ENCODE data around the gene ATF7IP2. TPM values are rescaled to one million over a fixed set of nuclear protein-coding genes. Genes with fewer than 3 reads are reported as not detected.
"Not testable (repeated sequence)": the region's sequence is repeated elsewhere in the genome, so short reads cannot be mapped to it uniquely, and the experiment has no call there.

ATF7IP2 gene
- total and polyA plus RNA-seq, 2 donors (not counting 3 experiments of a cell fraction or from before 2014, with no cell fraction given), result 9.7 to 14.6 TPM

- H3K9me3 ChIP-seq (replicated peaks; ENCODE audit: control insufficient read depth, insufficient read depth, low read length), result no peaks in the 10 kb centered on the region
- no peak overlapping the region for H3K4me2 ChIP-seq (ENCODE audit: insufficient read depth, low read length)
- dilution Hi-C loops (cut with MboI; ENCODE audit: extremely low pct_ligation_motif_present, low sequenced_read_pairs) (no loop called here), intact Hi-C loops (cut with micrococcal nuclease) (no loop called here)
- H3K79me2 ChIP-seq (ENCODE audit: control insufficient read depth, insufficient read depth, low read length), result no peaks in the 10 kb centered on the region
- ChIA-PET POLR2A (no interaction called here), CTCF (no interaction called here)
- TF ChIP-seq GATA2 (IDR thresholded peaks at IDR 0.05; ENCODE audit: insufficient read depth, insufficient read length, low read depth, low read length) (no peak), CTCF (IDR thresholded peaks at IDR 0.05; ENCODE audit: extremely low read depth in 1 of 2, insufficient read depth in 1 of 2, low read depth in 1 of 2, low read length in 2 of 2) (no peak), MYC (IDR thresholded peaks at IDR 0.05; ENCODE audit: low read depth, low read length) (no peak), JUN (IDR thresholded peaks at IDR 0.05; ENCODE audit: borderline replicate concordance, insufficient read depth, insufficient read length, low read depth) (no peak), POLR2A (IDR thresholded peaks at IDR 0.05; ENCODE audit: low read depth, low read length) (no peak), MAX (IDR thresholded peaks at IDR 0.05; ENCODE audit: insufficient read depth, insufficient read length) (no peak)
- H3K27ac ChIP-seq (ENCODE audit: insufficient read depth, low read depth, low read length), result no peak overlapping the region
- no peak overlapping the region for H3K9ac ChIP-seq (replicated peaks; ENCODE audit: extremely low read depth, insufficient read depth, low read length)
- no peaks in the 10 kb centered on the region for H4K20me1 ChIP-seq (replicated peaks; ENCODE audit: control insufficient read depth, extremely low read depth, insufficient read depth, low read length)
- no peaks in the 10 kb centered on the region for H3K36me3 ChIP-seq (ENCODE audit: control insufficient read depth in 2 of 2, extremely low read depth in 1 of 2, insufficient read depth in 2 of 2, low read length in 2 of 2)
- H3K4me3 ChIP-seq (replicated peaks in 1 of 3; ENCODE audit: insufficient read depth in 1 of 3, low read depth in 1 of 3, low read length in 3 of 3), result no peak overlapping the region
- BruUV-seq (replicated peaks), result no TSS peak
- FAIRE-seq (no peak), DNase-seq (ENCODE audit: low read depth, low spot score) (no peak)
- H3K9me1 ChIP-seq (replicated peaks; ENCODE audit: control insufficient read depth, extremely low read depth, insufficient read depth, low read length), result no peaks in the 10 kb centered on the region
- no peaks in the 10 kb centered on the region for H3K27me3 ChIP-seq (ENCODE audit: control insufficient read depth in 2 of 2, insufficient read depth in 2 of 2, low read length in 2 of 2)
- no peak overlapping the region for H2AFZ ChIP-seq (ENCODE audit: low read depth, low read length)
- H3K4me1 ChIP-seq (ENCODE audit: control insufficient read depth, extremely low read depth, insufficient read depth, low read length), result no peaks in the 10 kb centered on the region
These were observed 27.2 kb downstream of the ATF7IP2 start for GRCh38 chr16:10412935-10413601.

GRCh38 chr16:10418204-10418603, 32.3 kb downstream of the ATF7IP2 start:
- POLR2A ChIA-PET; DNase-seq (ENCODE audit: low read depth, low spot score); intact Hi-C loops (cut with micrococcal nuclease); H3K9ac ChIP-seq (replicated peaks; ENCODE audit: extremely low read depth, insufficient read depth, low read length); H4K20me1 ChIP-seq (replicated peaks; ENCODE audit: control insufficient read depth, extremely low read depth, insufficient read depth, low read length); H3K9me3 ChIP-seq (replicated peaks; ENCODE audit: control insufficient read depth, insufficient read depth, low read length); H3K79me2 ChIP-seq (ENCODE audit: control insufficient read depth, insufficient read depth, low read length); FAIRE-seq; H3K27me3 ChIP-seq (ENCODE audit: control insufficient read depth in 2 of 2, insufficient read depth in 2 of 2, low read length in 2 of 2); H2AFZ ChIP-seq (ENCODE audit: low read depth, low read length); dilution Hi-C loops (cut with MboI; ENCODE audit: extremely low pct_ligation_motif_present, low sequenced_read_pairs); H3K4me1 ChIP-seq (ENCODE audit: control insufficient read depth, extremely low read depth, insufficient read depth, low read length); H3K4me2 ChIP-seq (ENCODE audit: insufficient read depth, low read length); H3K36me3 ChIP-seq (ENCODE audit: control insufficient read depth in 2 of 2, extremely low read depth in 1 of 2, insufficient read depth in 2 of 2, low read length in 2 of 2); H3K27ac ChIP-seq (ENCODE audit: insufficient read depth, low read depth, low read length); H3K4me3 ChIP-seq (replicated peaks in 1 of 3; ENCODE audit: insufficient read depth in 1 of 3, low read depth in 1 of 3, low read length in 3 of 3); CTCF ChIA-PET; BruUV-seq (replicated peaks); H3K9me1 ChIP-seq (replicated peaks; ENCODE audit: control insufficient read depth, extremely low read depth, insufficient read depth, low read length): not testable (repeated sequence)
